ENCODE data around the gene ATRN.
"Not testable (repeated sequence)": the region's sequence is repeated elsewhere in the genome, so short reads cannot be mapped to it uniquely, and the experiment has no call there.

ATRN gene

DNA sequence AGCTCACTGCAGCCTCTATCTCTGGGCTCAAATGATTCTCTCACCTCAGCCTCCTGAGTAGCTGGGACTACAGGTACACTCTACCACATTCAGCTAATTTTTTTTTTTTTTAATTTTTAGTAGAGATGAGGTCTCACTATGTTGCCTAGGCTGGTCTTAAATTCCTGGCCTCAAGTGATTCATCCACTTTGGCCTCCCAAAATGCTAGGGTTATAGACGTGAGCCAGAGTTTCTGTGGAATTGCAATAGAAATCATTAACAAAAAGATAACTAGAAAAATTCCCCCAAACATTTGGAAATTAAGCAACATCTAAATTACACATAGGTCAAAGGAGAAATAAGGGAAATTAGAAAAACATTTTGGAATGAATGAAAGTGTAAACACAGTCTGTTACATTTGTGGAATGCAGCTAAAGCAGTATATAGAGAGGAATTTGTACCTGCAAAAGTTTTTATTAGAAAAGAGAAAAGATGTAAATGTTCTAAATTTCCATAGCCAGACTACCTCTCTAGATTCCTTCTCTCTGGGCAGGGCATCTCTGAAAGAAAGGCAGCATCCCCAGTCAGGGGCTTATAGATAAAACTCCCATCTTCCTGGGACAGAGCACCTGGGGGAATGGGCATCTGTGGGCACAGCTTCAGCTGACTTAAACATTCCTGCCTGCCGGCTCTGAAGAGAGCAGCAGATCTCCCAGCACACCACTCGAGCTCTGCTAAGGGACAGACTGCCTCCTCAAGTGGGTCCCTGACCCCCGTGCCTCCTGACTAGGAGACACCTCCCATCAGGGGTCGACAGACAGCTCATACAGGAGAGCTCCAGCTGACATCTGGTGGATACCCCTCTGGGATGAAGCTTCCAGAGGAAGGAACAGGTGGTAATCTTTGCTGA lies 51.3 kb downstream of the ATRN start:
- DNase-seq: no peak

DNA sequence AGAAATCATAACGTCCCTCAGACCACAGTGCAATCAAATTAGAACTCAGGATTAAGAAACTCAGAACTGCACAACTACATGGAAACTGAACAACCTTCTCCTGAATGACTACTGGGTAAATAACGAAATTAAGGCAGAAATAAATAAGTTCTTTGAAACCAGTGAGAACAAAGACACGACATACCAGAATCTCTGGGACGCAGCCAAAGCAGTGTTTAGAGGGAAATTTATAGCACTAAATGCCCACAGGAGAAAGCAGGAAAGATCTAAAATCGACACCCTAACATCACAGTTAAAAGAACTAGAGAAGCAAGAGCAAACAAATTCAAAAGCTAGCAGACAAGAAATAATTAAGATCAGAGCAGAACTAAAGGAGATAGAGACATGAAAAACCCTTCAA lies 53.9 kb downstream of the ATRN start:
- DNase-seq: not testable (repeated sequence)

DNA sequence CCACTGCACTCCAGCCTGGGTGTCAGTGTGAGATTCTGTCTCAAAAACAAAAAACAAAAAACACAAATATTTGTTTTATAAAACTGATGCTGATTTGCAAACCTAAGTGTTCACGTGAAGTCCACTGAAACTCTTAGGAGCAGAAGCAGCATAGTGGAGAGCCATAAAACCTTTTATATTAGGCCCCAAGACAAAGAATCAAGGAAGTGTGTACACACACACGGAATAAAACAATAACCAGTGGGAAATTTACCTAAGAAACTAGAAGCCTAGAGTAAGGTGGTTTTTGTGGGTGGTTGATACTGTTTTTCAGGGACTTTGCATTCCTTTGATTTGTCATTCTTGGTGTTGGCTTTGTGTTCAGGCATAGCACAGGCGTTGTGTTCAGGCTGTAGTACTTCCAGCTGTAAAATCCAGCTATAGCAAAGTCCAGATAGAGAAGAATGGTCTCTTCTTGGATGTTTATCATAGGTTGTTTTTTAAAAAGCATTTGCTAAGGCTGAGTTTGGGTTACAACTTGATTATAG lies 61.3 kb downstream of the ATRN start:
- DNase-seq: no peak

DNA sequence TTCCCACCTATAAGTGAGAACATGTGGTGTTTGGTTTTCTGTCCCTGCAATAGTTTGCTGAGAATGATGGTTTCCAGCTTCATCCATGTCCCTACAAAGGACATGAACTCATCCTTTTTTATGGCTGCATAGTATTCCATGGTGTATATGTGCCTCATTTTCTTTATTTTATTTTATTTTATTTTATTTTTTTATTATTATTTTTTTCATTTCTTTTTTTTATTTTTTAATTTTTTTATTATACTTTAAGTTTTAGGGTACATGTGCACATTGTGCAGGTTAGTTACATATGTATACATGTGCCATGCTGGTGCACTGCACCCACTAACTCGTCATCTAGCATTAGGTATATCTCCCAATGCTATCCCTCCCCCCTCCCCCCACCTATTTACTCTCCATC lies 66.9 kb downstream of the ATRN start:
- not testable (repeated sequence) for DNase-seq

DNA sequence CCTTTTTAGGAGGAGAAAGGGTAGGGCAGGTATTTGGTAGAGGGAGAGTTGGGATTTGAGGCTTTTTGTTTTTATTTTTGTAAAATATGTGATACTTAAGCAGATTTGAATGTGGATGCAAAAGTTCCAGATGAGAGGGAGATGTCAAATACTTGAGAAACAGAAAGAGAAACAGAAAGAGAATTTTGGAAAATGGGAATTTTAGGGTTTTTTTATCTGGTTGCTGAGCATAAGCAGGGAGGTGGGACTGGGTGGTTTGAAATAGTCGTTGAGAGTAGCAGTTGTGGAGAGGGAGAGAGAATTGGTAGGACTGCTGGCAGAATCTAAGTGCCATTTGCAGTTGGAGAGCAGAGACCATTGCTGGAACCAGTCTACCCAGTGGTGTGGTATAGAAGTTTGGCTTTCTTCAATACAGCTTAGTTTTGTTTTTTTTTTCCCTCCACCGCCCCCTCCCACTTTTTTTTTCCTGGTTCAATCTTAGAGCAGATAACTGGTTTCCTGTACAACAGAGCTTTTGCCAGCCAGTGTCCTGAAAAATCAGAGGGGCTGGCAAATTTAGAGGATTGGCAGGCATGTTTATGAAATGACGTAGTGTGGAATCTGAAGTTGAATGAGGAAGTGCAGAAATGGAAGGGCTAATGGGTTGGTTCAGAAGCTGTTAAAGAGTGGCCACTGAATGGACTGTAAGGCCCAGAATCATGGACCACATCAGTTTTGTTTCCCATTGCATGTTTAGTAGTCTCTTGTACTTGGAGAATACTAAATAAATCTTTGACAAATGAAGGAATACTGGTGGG lies 68.7 kb downstream of the ATRN start:
- DNase-seq: no peak

DNA sequence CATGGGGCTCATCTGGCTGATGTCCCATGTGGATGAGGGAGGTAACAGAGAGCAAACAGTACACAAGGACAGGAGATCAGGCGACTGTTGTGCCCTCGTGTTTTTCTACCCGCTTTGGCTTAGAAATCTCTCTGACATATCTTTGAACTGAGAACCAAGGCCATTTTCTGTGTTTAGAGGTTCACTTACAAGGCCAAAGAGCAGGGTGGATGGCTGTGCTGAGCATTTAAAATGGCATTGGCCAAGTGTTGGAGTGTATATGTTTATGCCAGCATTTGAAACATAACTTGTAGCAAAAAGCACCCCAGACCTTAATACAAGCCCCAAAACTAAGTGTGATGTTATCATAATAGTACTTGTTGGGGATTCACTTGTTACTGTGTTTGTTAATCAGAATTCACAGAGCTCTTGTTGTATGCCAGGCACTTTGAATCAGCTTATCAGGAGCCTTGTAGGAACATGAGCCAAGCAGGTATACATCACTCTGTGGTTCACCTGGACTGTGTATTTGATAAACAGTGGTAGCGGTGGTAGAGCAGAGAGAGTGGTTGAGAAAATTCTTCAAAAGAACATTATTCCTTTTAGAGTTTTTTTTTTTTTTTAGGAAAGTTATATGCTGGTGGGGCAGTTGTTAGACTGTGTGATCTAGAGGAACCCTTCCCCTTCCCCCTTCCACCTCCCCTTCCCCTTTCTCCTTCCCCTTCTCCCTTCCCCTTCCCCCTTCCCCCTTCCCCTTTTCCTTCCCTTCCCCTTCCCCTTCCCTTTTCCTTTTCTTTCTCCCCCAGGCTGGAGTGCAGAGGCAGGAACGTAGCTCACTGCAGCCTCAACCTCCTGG lies 71.3 kb downstream of the ATRN start:
- no peak for DNase-seq

DNA sequence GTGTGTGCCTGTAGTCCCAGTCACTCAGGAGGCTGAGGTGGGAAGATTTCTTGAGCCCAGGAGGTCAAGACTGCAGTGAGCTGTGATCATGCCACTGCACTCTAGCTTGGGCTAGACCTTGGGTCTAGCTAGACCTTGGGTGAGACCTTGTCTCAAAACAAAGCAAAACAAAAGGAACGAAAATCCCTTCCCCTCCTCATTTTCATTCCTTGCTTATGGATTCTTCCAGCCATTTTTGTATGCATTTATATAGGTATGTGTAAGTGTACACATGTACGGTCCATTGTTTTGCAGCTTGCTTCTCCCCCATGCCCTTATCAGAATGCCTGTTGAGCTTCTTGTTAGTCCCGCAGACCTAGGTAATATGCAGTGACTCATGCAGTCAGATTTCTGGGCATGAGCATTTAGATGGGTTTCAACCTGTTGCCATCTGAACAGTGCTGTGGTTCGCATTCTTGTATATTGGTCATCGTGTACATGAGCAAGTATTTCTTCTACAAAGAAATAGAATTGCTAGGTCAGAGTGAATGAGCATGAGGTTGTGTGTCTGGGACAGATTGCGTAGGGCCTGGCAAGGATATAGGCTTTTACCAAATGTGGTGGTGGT lies 73.2 kb downstream of the ATRN start:
- no peak for DNase-seq

DNA sequence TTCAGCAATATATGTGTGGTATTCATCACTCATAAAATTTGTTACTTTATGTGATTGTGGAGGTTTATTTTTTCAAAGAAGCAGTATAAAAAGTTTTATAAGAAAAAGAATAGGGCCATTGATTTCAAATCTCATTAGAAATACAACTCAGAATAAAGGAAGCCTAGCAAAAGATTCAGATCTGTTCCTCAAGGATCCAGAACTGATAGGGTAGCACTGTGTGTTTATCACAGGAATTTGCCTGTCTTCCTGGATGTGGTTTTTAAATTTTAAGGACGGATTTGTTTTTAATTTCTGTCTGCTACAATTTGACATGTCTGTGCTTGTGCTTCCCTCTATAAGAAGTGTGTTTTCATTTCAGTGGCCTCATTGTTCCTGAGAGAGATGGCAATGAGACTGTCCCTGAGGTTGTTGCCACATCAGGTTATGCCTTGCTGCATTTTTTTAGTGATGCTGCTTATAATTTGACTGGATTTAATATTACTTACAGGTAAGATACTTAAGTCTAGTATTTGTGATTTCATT lies 74.6 kb downstream of the ATRN start:
- DNase-seq: no peak

DNA sequence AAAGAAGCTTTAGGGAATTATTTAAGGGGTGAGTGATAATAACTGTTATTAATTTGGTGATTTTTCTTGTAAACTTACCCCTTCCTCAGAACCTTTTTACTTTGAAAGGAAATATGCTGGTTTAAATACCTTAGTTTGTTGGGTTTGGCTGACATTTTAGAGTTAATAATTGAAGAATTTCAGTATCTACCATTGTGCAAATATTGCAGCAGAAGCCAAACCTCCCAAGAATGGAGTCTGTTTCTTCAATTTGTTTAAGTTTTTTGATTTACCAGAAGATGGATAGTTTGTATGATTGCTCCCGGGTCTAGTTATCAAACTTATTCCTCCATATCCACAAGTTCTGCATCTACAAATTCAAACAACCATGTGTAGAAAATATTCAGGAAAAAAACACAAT lies 77.1 kb downstream of the ATRN start:
- DNase-seq: no peak

DNA sequence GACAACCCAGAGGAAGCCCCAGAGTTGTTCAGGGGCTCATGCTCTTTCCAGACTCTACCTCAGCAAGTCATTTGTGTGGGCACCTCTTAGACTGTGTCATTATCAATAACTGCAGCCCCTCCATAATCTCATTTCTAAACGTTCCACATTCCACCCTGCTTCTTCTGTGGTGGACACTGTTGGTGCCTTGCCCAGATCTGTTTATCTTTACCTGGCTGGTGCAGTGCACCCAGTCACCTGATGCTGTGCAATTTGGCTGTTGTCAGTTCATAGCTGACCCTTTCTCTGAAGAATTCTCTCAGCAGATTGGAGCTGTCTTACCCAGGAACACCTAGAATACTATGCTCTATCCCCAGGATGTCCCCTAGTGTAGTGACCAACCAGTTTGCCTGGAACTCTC lies 80.0 kb downstream of the ATRN start:
- DNase-seq: no peak

DNA sequence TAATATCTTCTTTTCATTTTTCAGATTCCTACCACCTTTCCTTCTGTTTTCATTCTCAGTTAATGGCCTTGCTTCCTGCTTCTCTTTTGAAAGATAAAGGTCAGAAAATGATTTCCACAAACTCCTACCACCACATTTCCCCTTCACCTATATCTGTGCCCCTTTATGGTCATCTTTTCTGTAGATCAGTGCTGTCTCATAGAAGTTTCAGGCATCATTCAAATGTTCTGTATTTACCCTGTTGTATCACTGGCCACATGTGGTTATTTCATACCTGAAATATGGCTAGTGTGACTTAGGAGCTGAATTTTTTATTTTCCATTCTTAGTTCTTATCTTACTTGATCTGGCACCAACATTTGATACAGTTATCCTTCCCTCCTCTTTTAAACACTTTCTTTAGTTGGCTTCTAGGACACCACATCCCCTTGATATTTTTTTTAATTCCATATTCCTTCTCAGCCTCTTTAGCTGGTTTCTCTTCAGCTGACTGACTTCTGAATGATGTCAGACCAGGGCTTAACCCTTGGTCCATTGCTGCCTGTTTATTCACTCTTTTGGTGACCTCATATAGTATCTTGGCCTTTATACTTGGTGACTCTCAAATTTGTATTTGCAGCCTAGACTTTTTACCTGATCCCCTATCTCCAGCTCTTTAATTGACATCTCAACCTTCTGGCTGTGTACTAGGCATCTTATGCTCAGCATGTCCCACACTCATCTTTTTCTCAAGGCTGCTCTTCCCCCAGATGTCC lies 81.0 kb downstream of the ATRN start:
- no peak for DNase-seq

DNA sequence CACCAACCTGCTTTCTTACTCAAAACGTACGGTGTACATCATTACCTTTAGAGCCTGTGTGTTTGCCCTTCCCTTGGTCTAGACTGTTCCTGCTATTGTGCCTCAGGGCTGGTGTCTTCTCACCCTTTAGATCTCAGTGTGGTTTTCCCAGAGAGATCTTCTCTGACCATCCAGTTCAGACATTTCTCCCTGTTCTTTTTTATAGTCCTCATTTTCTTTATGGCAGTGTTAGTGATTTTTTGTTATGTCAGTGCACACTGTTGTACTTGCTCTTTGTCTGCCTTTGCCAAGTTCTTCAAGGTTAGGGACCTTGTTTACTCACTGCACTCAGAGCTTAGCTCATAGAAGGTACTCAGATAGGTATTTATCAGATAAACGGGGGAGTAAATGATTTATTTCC lies 82.8 kb downstream of the ATRN start:
- DNase-seq: no peak

DNA sequence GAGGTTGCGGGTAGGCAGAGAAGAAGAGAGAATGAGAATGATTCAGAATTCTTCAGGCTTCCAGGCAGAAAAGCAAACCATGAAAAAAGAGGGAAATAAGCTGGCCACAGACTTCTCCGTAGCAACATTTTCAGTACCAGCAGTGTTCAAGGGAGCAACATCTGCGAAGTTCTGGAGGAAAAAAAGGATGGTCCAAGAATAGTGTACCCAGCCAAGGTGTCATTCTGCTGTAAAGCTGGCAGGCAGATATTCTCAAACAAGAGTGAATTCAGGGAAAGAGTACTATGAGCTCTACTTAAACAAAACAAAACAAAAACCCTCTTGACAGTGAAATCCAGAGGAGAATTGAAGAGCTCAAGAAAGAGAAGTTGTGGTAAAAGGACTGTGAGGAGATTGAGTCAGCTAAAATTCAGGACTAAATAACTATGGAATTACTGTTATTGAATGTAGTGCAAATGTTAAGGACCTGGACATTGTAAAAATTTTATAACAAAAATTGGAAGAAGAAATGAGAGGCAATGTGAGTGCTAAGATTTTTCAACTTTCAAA lies 86.5 kb downstream of the ATRN start:
- DNase-seq: no peak

DNA sequence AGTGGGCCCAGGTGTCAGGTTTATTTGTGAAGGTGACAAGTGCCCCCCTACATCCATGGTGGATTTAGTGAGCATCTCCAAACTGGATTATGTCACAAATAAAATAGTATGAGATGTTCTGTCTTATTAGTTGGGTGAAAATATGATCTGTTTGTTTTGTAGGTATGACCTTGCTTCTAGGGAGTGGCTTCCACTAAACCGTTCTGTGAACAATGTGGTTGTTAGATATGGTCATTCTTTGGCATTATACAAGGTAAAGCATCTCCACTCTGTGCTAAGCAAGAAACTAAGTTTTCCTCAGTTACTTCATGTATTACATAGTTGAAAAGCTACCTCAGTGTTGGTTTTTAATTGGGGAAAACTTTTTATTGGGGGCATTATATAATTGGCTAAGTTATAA lies 88.4 kb downstream of the ATRN start:
- no peak for DNase-seq

DNA sequence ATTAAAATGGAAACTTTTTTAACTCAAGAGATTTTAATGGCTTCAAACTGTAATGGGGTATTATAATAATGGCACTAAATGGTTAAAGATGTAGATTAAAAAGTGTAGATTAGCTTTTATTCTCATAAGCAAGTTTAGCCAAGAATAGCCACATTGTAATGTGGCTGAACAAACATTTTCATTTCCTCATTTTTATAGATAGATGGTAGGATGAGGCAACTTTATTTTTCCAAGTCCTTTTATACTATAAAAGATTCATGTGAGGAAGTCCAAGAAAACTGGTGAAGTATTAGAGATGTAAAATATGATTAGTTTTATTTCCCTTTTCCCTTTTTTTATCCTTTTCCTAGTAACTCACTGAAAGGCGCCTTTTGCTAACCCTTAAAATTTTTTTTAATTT lies 88.8 kb downstream of the ATRN start:
- DNase-seq: no peak

DNA sequence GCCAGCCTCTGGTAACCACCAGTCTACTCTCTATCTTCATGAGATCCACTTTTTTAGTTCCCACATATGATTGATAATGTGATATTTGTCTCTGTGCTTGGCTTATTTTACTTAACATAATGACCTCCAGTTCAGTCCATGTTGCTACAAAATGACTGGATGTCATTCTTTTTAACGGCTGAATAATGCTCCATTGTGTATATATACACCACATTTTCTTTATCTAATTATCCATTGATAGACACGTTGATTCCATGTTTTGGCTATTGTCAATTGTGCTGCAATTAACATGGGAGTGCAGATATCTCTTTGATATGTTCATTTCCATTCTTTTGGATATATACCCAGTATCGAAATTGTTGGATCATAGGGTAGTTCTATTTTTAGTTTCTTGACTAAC lies 89.3 kb downstream of the ATRN start:
- no peak for DNase-seq

DNA sequence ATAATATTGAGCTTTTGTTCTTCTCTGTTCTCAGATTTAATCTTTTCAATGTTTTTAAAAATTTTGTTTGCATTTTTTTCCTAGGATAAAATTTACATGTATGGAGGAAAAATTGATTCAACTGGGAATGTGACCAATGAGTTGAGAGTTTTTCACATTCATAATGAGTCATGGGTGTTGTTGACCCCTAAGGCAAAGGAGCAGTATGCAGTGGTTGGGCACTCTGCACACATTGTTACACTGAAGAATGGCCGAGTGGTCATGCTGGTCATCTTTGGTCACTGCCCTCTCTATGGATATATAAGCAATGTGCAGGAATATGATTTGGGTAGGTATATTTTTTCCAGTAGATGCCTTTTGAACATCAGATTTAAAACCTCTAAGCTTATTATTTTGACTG lies 89.8 kb downstream of the ATRN start:
- DNase-seq: no peak

DNA sequence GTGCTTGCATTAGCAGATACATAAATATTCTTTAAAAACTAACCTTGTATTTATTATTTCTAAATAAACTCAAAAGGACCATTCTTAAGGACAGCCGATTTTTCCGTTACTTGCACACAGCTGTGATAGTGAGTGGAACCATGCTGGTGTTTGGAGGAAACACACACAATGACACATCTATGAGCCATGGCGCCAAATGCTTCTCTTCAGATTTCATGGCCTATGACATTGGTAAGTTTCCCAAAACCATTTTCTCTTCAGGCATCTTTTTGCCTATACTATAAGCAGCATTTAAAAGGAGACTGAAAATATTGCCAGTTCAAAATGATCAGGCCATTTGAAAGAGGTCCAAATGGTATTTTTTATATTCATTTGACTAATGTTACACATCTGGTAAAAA lies 92.3 kb downstream of the ATRN start:
- no peak for DNase-seq

DNA sequence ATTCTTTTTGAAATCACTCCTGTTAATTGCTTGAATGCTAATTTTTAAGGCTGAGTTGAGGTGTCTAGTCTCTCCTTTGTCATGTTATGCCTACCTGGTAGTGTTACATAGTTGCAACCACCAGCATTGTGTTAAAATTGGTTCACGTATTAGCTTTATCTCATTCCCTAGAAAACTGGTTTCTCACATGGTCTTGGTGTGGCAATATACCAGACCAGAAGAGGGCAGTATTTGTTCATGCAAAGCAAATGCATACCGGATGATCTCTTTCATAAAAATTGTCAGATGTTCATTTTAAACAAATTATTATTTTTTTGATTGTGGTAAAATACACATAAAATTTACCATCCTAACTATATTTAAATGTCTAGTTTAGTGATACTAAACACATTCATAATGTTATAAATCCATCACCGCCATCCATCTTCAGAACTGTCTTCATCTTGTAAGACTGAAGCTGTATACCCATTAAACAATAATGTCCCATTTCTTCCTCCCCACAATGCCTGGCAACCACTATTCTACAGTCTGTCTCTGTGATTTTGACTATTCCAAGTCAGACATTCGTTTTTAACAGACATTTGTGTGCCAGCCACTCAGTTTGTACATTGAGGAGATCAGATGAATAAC lies 92.8 kb downstream of the ATRN start:
- DNase-seq: peak; percentile 9

DNA sequence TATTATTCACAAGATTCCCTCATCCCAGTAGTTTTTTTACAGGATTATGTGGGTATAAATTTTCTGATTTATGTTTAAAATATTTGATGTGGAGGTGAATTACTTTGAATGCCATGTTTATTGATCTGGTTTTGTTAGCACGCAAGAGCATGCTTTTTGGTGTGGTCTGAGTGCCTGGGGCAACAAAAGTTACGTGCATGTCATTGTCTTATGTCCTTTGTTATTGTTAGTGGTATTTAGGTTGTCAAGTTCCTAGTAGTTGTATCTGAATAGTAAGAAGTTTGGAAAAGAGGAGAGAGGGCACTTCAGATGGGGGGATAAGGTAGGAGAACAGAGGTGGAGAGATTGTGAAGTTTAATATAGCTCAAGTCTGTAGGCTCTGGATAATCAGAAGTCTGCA lies 95.0 kb downstream of the ATRN start:
- DNase-seq: no peak

DNA sequence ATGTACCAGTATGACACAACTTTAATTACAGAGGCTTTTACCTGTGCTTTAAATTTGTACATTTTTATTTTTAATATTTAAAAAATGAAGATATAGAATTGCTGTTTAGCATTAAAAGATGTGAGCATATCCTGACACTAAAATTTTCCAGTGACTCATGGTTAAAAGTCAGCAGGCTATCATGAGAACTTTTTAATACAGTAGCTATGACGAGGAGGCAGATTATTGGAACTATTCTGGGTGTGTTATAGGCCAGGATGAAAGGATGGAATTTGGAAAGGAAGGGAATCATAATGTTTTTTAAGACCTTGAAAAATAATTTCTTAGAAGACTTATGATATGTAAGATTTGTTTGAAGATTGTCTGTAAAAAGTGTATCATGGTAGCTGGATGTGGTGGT lies 101.3 kb downstream of the ATRN start:
- no peak for DNase-seq

All from GDM1 (cell line).